RPMI8226 (cell line): ENCODE data around the gene TRIOBP.

Source experiments
- DNase-seq: peaks from one replicate; pipeline ENCODE4 v3.0.0-alpha.2; 2015

The TRIOBP gene

GRCh38 chr22:37752189-37753087 is 55.6 kb downstream of the TRIOBP start:
- no peak for DNase-seq

- no peak for DNase-seq
Observed at GRCh38 chr22:37753746-37754145, 56.9 kb downstream of the TRIOBP start.

DNA sequence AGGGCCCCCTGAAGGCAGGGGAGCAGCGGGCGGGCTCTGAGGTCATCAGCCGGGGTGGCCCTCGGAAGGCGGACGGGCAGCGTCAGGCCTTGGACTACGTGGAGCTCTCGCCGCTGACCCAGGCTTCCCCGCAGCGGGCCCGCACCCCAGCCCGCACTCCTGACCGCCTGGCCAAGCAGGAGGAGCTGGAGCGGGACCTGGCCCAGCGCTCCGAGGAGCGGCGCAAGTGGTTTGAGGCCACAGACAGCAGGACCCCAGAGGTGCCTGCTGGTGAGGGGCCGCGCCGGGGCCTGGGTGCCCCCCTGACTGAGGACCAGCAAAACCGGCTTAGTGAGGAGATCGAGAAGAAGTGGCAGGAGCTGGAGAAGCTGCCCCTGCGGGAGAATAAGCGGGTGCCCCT is 60.8 kb downstream of the TRIOBP start:
- DNase-seq: no peak

DNA sequence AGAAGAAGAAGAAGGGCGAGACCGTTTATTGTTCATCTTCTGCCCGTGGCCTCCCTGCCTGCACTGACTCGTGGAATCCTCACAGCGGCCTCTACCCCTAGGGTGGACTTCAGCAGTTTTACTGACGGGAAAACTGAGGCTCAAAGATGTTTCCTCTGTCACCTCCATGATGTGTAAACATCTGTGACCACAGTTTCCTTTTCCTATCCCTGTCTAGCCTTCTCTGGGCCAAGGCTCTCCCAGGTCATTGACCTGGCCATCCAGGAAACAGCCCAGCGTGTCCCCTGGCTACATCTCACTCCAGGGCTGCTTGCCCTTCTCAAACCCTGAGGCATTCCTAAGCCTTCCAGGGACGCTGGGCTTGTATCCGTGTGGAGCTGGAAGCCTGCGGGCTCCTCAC is 61.8 kb downstream of the TRIOBP start:
- no peak for DNase-seq

DNA sequence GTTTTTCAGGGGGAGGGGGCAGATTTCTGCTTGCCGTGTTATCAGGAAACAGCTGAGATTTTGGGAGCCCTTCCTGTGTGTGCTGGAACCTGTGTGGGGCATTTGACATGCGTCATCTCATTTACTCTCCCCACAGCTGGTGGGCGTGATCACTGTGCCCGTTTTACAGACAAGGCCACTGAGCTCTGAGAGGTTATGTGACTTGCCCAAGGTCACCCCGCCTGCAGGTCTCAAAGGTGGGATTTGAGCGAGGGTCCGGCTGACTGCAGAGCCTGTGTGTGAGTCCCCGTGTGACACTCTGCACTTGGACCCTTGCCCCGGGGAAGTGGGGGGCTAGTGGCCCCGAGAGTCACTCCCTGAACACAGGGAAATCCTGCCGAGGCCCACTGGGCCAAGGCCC is 62.4 kb downstream of the TRIOBP start:
- DNase-seq: no peak

DNA sequence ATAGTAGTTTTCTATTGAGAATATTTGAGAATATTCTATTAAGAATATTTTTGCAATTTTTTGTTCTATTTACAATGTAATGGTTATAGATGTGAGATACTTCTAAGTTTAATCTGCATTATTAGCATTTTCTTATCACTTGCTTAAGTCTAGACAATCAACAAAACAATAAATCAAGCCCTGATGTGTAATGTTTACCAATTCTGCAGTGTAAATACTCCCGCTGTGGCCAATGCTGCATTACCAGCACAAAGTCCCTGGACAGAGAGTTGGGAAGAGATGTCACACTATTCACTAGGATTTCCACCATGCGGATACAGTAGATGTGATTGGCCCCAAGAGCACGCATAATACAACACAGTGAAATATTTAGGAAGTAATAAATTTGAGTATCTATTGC is 63.3 kb downstream of the TRIOBP start:
- DNase-seq: no peak

GRCh38 chr22:37762389-37762836 is 65.6 kb downstream of the TRIOBP start:
- no peak for DNase-seq

GRCh38 chr22:37763012-37763411 is 66.2 kb downstream of the TRIOBP start:
- DNase-seq: no peak

DNA sequence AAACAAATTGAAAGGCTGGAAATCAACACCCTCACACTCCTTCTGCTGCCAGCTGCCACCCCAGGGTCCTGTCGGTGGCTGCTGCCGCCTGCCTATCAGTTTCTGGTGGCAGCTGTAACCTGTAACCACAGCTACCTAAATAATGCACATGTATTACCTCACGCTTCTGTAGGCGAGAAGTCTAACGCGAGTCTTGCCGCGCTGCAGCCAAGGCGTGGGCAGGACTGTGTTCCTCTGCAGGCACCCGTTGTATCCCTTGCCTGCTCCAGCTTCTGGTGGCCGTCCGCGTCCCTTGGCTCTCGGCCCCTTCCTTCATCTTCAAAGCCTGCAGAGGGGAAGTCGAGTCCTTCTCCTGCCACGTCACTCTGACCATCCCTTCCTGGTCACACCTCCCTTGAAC is 66.8 kb downstream of the TRIOBP start:
- DNase-seq: no peak

DNA sequence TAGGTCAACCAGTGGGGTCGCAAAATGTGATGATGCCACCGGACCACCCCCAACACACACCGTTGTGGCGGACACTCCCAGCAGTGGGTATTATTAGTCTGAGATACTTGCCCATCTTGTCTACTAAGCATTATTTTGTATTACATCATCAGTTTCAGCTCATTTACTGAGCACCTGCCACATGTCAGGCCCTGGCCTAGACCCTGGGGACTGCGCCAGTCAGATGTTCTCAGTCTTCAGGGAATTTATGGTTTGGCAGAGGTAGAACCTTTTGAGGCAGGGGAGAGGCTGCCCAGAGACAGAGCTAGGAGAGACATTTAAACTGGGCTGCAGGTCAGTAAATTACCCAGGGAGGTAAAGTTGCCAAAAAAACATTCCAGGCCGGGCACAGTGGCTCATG is 67.8 kb downstream of the TRIOBP start:
- DNase-seq: peak; percentile 68

DNA sequence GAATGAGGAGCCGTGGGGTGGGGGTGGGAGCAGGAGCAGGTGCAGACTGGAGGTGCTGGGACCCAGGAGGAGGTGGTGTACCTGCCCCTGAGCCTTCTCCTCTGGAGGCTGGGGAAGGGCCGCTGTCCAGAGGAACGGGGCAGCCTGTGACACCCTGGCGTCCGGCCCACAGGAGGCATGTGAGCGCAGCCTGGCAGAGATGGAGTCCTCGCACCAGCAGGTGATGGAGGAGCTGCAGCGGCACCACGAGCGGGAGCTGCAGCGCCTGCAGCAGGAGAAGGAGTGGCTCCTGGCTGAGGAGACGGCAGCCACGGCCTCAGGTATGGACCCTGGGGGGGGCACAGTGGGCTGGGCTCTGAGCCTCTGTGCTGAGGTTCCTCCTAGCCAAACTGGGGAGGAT is 68.7 kb downstream of the TRIOBP start:
- no peak for DNase-seq

DNA sequence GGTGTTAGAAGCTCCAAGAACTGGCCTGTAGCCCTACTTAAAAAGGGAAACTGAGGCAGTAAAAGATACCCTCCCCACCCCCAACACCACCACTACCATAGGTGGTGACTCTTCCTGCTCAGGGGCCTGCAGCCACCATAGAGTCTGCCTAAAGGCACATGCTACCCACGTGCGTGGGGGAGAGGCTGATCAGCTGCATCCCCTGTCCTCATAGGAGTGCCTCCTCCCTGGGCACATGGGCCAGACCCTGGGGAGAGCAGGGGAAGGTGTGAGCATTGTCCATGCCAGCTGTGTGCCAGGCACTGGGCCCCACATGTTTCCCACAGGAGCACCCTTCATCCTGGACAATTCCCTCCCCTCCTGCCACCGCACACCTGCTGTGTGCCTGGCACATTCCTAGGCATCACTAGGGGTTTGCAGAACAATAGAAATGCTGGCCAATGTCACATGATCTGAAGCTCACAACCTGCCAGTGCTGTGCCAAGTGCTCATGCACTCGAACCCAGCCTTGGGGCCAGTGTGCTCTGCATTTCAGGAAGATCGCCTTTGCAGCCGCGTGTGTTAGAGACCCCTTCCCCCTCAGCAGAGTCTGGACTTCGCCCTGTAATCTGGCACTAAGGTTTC is 69.2 kb downstream of the TRIOBP start:
- DNase-seq: no peak

- no peak for DNase-seq
Observed at GRCh38 chr22:37768273-37768672, 71.4 kb downstream of the TRIOBP start.

GRCh38 chr22:37769056-37769455 is 72.2 kb downstream of the TRIOBP start:
- no peak for DNase-seq

DNA sequence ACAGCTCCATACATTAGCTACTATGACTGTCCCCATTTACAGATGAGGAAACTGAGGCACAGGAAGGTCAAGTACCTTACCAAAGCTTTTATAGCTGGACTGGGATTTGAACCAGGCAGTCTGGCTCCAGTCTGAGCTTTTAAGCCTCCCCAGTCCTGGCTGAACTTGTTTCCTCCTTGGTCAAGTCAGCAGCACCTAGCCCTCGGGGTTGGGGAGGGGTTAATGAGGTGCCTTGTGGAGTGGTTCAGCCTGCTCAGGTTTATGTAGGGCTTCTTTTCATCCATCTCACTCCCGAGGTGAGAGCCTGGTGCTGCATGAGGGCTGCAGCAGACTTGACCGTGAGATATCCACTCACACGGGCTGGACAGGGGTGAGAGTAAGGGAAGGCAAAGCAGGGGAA is 74.2 kb downstream of the TRIOBP start:
- no peak for DNase-seq

- DNase-seq: no peak
Observed at GRCh38 chr22:37771702-37772427, 75.0 kb downstream of the TRIOBP start.

DNA sequence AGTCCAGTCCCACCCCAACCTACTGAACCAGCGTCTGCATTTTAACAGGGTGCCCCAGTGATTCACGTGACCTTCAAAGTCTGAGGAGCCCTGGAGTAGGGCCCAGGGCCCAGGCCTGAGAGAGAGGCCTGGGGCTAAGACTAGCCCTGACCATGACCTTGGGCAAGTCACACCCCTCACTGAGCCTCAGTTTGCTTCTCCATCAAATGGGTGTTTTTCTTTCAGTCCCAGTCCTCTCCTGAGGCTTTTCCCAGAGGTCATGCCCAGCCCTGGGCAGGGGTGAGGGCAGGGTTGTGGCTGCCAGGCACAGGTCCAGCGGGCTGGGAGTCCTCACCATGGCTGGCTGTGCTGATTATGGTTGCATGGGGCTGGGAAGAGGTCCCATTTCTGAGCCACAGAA is 77.9 kb downstream of the TRIOBP start:
- no peak for DNase-seq

DNA sequence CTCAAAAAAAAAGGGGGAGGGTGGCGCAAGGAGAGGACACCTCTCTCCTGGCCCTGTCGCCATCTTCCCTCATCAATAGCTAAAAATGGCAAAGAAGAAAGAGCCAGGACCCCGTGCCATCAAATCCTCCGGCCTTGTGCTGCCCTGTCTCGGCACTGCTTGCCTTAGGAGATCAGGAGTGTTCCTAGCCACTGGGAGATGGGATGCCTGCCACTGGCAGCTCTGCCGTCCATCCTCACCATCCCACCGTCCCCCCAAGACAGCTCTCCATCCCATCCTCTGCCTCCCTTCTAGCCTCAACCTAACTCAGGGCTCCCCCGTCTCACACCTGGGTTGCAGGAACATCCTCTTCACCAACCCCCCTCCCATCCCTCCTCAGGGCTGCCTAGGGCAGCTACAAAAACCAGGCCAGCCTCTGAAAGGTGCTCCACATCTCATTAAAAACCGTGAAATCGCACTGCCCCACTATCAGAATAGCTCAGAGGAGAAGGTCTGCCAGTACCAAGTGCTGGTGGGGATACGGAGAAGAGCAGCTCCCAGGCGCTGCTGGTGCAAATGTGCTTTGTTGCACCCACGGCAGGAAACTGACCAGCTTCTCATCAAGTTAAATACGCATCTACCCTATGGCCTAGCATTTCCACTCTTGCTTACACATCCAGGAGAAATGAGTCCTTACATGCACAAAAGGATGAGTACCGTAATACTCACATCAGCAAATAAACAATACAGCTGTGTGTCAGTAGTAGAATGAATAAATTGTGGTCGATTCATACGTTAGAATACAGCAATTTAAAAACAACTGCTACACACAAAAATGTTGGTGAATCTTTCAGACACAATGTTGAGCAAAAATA is 79.2 kb downstream of the TRIOBP start:
- DNase-seq: no peak

- no peak for DNase-seq
Observed at GRCh38 chr22:37776639-37777005, 79.8 kb downstream of the TRIOBP start.

- peak; percentile 88 for DNase-seq
Observed at GRCh38 chr22:37777122-37777687, 80.4 kb downstream of the TRIOBP start.

- no peak for DNase-seq
Observed at GRCh38 chr22:37778370-37779009, 81.6 kb downstream of the TRIOBP start.
